HG02840 (cell line): Measurements from ENCODE around the gene TBX4.

ENCODE experiments used
- ATAC-seq: cut with Tn5 transposase; IDR thresholded peaks from one replicate; pipeline ENCODE4 v1.9.1; 2021; ENCODE audit warnings: mild to moderate bottlenecking, moderate library complexity, moderate number of reproducible peaks; ENCODE audit not compliant: unreplicated experiment, low FRiP score

Gene TBX4

DNA sequence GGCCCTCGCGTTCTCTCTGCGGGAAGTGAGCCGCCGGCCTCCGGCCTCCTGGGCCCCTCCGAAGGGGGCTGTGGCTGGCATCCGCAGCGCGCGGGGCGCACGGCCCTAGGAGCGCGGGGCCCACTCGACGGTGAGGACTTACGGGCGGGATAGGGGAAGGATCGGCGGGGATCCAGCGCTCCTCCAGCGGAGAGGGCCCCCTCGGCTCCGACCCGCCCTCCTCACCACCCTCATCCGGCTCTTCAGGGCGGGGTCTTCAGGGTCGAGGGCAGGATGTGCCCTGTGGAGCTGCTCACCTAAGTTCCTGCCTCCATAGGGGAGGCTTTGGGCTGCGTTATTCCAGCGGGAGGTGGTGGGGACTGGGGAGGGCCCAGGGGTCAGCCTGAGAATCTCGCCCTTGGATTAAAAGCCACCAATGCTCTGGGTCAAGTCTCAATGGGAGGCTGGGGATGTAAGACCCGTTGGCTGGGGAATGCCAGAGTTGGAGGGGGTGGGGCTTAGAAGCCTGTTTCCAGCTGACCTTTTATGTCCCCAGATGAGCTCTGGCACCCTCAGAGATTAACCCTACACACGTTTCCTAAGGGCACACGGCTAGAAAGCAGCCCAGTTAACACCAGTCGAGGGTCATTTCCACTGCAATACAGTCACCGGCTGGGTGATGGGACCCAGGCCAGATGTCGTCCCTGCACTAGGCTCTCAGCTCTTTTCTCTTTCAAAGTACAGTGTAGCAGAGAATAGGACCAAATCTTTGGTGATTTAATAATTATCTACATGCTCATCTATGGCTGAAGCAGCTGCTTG is 39.2 kb upstream of the TBX4 start:
- no peak for ATAC-seq

DNA sequence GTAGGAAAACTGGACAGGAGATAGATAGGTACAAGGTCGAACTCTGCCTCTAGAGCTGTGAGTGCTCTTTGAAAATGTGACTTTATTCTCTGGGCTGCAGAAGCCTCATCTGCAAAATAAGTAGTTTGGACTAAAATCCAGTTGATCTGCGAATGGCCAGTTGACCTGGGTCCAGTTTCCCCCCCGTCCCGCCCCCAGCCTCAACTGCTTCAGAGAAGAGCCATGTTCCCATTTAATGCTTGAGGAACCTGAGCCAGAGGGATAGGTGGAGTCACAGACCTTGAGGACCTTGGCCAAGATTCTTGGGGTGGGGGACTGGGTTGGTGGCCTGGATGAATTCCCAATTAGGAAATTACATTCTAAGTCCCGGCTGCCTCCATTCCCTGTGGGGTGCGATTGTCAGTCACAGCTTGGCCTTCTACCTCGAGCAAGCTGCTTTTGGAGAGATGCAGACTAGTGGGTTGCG is 38.5 kb upstream of the TBX4 start:
- ATAC-seq = no peak

DNA sequence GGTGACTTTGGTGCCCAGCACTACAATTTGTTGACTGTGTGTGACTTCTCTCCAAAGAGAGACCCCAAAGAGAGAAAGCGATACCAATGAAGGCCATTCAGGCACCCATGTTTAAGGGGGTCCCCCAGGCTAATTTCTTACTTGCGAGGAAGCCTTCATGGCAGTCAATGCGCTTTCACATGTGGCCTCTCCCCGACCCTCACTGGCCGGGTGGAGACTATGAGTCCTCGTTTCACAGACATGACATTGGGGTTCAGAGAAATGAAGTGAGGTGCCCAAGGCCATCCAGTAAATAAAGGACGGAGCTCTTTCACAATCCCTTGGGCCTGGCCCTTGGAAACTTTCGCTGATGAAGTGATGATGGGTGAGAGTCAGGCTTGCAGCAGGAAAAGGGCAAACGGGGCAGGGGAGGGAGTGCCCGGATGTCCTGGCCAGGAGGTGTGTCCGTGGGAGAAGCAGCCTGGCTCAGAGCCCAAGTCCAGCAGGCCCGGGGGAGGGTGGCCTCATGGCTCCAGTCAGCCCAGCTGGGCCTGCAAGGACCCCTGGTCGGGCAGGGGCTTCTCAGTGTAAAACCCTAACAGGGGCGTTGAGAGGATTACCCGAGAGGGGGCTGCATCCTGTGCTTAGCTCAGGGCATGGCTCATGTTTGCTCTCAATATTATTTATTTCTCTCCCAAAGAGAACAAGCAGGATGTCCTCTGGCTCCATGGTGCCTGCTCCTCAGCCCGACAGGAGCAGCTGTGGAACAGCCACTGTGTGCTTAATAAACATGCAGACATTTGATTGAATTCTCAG is 37.9 kb upstream of the TBX4 start:
- no peak for ATAC-seq

DNA sequence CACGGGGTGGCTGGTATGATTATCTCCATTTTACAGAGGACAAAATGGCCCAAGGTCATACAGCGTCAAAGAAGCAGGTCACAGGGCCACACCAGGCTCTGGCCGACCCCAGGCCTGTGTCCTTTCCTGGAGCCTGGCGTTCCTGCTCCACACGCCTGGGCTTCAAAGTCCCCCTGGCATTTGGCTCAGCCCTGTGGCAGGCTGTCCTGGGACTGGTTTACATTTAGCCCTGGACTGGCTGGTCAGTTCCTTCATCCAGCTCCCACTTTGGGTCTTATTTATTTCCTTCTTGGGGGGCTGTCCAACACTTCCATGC is 37.3 kb upstream of the TBX4 start:
- ATAC-seq = no peak

DNA sequence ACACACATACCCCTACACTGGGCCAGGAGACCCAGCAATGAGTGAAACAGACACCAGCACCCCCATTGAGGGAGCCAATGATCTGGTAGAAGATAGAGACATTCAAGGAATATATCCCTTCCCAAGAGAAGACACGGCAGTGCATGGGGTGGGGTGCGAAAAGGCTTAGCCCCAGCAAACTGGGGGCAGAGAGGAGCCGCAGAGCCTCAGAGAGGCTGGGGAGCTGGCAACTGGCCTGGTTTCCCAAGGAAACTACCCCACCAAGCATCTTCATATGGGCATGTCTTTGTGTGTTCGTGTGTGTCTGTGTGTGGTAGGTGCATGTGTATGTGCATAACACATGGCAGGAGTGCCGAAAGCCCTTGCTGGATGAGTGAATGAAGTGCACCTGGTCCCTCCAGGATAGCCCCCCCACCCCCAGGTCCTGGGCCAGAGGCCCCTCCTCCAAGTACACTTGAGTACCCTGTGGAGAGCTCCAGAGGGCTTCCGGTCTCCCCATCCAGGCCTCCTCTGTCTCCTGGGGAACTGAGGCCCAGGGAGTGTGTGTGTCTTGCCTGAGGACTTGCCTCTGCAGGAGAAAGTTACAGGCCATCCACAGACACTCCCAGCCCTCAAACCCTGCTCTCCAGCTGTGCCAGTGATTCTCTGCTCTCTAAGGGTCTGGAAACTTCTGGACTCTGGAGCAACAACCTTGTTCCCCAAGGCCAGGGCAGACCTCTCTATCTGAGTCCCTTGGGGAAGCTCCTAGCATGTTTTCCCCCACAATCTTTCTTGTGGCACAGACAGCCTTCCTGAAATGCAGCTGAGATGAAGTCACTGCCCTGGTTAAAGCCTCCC is 36.6 kb upstream of the TBX4 start:
- no peak for ATAC-seq

DNA sequence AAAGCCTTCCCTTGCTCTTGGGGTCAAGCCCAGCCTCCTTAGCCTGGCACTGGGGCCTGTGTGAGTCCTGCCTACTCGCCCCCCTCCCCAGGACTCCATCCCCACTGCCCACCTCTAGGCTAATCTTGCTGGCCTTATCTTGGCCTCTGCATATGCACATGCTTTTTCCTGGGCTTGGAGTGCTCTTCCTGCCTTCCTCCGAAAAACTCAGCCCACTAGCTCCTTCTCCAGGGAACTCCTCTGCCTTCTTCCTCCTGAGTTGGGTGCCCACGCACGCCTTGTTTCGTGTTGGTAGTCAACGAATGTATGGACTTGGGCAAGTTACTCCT is 36.0 kb upstream of the TBX4 start:
- ATAC-seq = no peak

DNA sequence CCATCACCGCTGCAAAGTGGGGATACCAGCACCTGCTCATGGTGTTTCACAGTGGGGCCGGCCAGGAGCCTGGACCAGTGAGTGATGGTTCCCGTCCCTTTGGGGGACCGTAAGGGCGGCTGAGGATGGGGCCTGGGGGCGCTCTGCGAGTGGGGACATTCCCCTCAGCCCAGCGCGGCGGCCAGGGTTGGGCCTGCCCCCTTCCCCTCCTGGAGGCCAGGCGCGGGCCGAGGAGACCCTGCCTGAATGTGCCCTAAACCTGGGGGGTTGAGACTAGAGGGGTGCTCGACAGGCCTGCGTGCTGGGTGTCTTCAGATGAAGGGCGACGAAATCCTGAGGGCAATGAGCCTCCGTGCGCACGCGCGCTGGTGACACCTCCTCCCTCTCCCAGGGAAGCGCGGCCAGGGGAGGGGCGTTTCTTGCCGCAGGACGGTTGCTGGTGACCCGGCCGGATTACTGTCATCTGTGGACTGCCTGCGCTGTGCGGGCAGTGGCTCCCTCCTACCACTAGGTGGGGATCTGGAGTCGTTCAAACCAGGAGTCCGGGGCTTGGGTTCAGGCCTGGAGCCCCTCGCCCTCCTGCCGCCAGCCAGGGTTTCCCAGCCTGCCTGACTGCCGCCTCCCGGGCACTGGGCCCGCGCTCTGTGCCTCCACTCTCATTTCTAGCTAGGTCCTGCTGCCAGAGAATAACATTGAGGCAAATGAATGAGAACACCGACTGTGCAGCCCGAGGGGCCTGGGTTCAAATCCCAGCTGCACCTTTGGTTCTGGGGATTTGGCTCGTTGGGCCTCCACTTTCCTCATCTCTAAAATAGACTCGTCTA is 35.5 kb upstream of the TBX4 start:
- no peak for ATAC-seq

DNA sequence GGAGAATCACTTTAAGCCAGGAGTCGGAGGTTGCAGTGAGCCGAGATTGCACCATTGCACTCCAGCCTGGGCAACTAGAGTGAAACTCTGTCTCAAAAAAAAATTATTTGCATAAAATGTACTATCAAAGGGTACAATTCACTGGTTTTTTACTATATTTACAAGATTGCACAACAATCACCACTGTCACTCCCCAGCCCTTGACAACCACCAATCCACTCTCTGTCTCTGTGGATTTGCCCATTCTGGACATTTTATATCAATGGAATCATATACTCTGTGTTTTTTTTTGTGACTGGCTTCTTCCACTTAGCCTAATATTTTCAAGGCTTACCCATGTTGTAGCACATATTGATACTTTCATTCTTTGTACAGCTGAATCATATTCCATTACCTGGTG is 33.8 kb upstream of the TBX4 start:
- ATAC-seq = no peak

DNA sequence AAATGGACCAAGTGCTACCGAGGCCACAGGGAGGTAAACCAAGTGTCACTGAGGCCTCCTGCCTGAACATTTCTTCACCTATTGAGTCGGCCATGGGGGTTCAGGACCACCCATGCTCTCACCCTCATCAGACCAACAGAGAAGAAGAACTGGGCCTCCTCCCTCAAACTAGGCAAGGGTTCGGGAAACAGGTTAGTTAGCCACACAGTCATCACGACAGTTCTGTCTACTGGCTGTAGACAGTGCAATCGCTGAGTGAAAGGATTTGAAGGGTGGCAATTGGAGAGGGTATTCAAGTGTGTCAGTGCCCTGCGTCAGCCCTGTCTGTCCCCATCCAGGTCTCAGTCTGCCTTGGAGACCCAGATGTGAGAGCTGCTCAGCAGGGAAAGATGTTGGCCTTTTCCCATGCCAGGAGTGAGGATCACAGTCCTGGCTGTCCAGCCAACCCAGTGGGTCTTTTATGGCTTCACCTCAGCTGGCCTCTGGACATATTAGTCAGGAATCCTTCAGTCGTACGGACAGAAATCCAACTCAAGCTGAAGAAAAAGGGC is 32.7 kb upstream of the TBX4 start:
- no peak for ATAC-seq

DNA sequence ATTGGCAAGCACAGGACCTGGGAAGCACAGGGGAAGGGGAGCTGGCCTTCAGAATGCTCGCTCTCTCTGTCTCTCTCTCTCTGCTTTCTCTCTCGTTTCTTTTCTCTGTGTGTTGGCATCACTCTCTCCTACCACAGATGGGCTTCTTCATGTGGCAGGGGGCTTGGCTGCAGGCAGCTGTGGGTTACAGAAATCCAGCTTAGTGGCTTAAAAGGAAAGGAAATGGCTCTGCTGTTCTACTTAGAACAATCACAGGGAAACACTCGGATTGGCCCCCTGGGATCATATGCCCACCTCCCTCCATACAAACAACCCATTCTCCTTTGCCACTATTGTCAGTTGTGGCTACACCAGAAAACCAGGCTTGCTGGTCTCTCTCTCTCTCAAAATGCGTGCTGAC is 32.2 kb upstream of the TBX4 start:
- ATAC-seq = no peak

DNA sequence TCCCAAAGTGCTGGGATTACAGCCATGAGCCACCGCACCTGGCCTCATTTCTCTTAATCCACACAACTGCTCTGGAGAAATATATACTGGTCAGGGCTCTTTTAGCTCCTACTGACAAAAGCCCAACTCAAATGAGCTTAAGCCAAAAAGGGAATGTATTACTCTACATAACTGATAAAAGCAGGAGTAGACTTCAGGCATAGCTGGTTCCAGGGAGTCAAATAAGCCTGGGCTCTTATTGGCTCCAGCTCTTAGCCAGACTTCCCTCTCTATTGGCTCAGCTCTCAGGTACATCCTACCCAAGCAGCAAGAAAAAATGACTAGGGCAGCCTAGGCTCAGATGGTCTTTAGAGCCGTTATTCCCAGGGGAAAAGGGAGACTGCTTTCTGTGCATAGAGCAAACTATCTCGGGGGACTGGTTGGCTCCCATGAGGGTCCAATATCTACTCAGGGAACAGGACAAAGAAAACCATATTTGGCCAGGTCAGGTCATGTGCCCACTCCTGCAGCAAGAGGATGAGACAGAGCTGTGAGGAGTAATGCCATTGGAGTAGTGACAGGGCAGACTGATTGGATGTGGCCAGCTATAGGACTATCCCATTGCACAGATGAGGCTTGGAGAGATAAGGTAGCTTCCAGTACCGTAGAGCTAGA is 31.4 kb upstream of the TBX4 start:
- no peak for ATAC-seq

DNA sequence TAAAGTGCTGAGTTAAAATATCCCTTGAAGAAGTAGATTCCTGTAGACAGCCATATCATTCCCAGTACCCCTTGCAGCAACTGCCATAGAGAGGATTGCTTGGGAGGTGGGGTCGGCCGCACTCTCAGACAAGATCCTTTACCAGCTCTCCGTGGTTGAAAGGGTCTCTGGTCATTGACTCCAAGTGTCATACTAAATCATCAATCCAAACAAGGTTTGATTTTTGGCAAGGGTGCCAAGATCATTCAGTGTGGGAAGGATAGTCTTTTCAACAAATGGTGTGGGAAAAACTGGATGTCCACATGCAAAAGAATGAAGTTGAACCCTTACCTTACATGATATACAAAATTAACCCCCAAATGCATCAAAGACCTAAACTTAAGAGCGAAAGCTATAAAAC is 30.8 kb upstream of the TBX4 start:
- no peak for ATAC-seq

DNA sequence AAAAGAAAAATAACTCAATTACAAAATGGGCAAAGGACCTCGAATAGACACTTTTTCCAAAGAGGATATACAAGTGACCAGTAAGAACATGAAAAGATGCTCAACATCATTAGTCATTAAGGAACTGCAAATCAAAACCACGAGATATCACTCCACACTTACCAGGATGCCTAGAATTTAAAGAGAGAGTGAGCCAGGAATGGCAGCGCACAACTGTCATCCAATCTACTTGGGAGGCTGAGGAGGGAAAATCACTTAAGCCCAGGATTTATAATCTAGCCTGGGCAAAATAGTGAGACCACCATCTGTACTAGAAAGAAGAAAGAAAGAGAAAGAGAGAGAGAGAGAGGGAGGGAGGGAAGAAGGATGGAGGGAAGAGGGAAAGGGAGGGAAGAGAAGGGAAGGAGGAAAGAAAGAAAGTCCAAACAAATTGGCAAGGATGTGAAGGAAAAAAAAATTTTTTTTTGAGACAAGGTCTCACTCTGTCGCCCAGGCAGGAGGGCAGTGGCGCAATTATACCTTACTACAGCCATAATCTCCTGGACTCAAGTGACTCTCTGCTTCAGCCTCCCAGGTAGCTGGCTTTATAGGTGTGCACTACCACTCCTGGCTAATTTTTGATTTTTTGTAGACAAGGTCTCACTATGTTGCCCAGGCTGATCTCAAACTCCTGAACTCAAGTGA is 30.0 kb upstream of the TBX4 start:
- ATAC-seq = no peak

DNA sequence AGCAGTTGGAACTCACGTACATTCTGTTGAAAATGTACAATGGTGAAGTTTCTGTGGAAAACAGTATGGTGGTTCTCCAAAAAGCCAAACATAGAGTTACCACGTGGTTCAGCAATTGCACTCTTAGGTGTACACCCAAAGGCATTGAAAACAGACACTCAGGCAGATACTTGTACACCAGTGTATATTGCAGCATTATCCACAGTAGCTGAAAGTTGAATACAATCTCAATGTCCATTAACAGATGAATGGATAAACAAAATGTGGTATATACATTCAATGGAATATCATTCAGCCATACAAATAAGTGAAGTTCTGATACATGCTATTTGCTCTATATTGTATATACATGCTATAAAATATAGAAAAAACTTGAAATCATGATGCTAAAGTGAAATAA is 29.4 kb upstream of the TBX4 start:
- no peak for ATAC-seq

DNA sequence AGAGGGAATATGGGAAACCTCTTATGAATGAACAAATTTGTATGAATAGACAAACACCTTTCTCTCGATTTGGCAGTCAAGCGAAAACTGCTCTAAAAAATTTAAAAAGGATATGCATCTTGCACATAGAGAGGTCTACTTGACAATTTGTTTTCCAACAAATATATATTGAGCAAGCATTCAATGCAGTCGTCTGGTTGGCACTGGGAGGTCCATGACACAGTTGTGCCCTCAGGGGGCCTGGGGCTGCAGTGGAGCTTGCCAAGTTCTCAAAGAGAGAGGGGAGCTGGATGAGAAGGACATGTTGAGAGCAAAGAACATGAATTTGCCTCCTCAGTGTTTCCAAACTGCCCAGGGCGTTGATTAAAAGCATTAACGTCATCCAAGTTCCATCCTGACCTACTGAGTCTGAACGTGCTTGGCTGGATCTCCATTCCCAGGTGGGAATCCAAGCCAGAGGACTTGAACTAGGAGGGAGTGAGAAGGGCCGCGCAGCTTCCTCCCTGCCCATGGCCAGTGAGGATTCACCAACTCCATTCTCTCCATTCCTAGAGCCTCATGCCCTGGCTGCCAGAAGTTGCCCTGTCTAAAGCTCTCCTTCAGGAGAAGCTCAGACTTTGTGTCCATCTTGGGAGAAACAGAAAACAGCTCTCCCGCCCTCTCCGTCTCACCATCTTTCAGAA is 28.1 kb upstream of the TBX4 start:
- ATAC-seq = no peak

DNA sequence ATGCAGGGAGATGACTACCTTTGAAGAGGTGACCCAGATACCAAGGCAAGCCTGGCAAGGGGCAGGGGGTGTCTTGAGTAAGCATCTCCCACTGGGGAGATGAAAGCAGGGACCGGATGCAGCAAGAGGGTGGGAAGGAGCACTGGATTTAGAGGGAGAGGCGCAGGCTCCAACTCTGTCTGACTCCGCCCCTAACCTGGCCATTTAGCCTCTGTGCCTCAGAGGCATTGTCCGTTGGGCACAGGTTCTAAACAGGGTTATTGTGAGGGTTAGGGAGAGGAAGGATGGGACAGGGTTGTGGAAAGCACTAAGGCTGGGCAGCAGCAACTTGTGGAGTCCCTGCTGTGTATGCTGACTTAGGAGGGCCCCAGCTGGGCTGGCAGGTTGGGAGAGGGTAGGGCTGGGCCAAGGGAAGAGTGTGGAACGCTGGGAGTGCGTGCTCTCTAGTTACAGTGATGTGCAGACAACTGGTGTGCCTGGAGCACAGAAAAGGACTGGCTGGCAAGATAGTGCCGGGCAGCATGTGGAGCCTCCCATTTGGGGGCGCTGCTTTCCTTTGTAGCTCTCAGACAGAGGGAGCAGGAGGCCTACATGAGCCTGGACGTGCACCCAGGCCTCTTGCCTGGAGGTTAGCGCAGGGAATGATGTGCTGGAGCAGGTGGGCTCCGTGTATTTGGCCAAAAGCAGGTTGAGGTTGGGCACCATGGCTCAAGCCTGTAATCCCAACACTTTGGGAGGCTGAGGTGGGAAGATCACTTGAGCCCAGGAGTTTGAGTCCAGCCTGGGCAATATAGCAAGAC is 26.3 kb upstream of the TBX4 start:
- ATAC-seq = no peak

DNA sequence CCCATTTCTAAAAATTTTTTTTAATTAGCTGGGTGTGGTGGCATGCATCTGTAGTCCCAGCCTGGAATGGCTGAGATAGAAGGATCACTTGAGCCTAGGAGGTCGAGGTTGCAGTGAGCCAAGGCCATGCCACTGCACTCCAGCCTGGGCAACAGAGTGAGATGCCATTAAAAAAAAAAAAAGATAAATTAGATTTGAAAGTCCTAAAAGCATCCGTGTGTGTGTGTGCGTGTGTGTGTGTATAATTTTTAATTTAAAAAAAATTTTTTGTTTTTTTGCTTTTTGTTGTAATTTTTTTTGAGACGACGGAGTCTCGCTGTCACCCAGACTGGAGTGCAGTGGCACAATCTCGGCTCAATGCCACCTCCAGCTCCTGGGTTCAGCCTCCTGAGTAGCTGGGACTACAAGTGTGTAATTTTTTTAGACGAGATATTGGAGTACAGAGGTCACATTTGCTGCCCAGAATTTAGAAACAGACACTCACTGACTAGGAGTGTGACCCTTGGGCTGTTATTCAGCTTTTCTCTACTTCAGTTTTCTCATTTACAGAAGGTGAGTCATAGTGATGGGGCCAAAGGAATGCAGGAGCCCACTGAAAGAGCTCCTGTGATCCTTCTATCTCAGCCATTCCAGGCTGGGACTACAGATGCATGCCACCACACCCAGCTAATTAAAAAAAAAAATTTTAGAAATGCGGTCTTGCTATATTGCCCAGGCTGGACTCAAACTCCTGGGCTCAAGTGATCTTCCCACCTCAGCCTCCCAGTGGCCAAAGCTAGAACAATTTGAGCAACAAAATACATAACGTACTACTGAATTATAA is 25.5 kb upstream of the TBX4 start:
- ATAC-seq = no peak
